Measurements from ENCODE around the gene HDGFL3. TPM values are rescaled to one million over a fixed set of nuclear protein-coding genes. Genes with fewer than 3 reads are reported as not detected.

HDGFL3 gene
- total RNA-seq, 8 experiments from 2014 or later: 39.4 to 174 (median 107) TPM

- no peak overlapping the region for H3K27ac ChIP-seq
These were observed 91.6 kb downstream of the HDGFL3 start for GRCh38 chr15:83115831-83116565.

GRCh38 chr15:83115410-83115809 lies 92.2 kb downstream of the HDGFL3 start:
- Histone ChIP-seq H3K4me3 (no peak overlapping the region), H3K27ac (no peak overlapping the region), H3K4me1 (replicated peaks in 1 of 2) (no peaks in the 10 kb centered on the region)
- no peak for ATAC-seq (replicated peaks in 6 of 8)
- whole genome bisulfite sequencing, 10 experiments: 20 to 100% (median 91%) methylated on average over 1 to 3 of the region's 3 CpGs; no CpG with 5 or more reads in 4 of the 10 experiments
- in situ Hi-C loops (cut with MboI; ENCODE audit: low pct_unique_long_range_greater_than_20kb in 2 of 9, low sequenced_read_pairs in 9 of 9, unreplicated experiment in 9 of 9): no loop called here

More at GRCh38 chr15:83115831-83116565, 91.6 kb downstream of the HDGFL3 start:
- no peaks in the 10 kb centered on the region for H3K4me1 ChIP-seq (replicated peaks in 1 of 2)
- WGBS, 10 experiments: 76 to 98% (median 89%) methylated on average over 6 to 10 of the region's 11 CpGs; no CpG with 5 or more reads in 3 of the 10 experiments
- H3K4me3 ChIP-seq: no peak overlapping the region
- in situ Hi-C loops (cut with MboI; ENCODE audit: low pct_unique_long_range_greater_than_20kb in 2 of 9, low sequenced_read_pairs in 9 of 9, unreplicated experiment in 9 of 9): no loop called here
- no peak for ATAC-seq (replicated peaks in 6 of 8)

GRCh38 chr15:83114856-83115255 lies 92.8 kb downstream of the HDGFL3 start:
- H3K4me3 ChIP-seq: no peak overlapping the region
- in situ Hi-C loops (cut with MboI; ENCODE audit: low pct_unique_long_range_greater_than_20kb in 2 of 9, low sequenced_read_pairs in 9 of 9, unreplicated experiment in 9 of 9): no loop called here
- no peak overlapping the region for H3K27ac ChIP-seq
- ATAC-seq (replicated peaks in 6 of 8): no peak
- H3K4me1 ChIP-seq (replicated peaks in 1 of 2): no peaks in the 10 kb centered on the region
- WGBS, 10 experiments: 72 to 100% (median 86%) methylated on average over 1 to 5 of the region's 6 CpGs; no CpG with 5 or more reads in 2 of the 10 experiments

GRCh38 chr15:83113881-83114674 lies 93.5 kb downstream of the HDGFL3 start:
- H3K4me1 ChIP-seq (replicated peaks in 1 of 2): no peaks in the 10 kb centered on the region
- in situ Hi-C loops (cut with MboI; ENCODE audit: low pct_unique_long_range_greater_than_20kb in 2 of 9, low sequenced_read_pairs in 9 of 9, unreplicated experiment in 9 of 9): no loop called here
- H3K27ac ChIP-seq: no peak overlapping the region
- no peak overlapping the region for H3K4me3 ChIP-seq
- no peak for ATAC-seq (replicated peaks in 6 of 8)
- WGBS, 10 experiments: 79 to 100% (median 86%) methylated on average over 1 to 3 of the region's 5 CpGs; no CpG with 5 or more reads in 1 of the 10 experiments

- Histone ChIP-seq H3K4me3 (no peak overlapping the region), H3K4me1 (replicated peaks in 1 of 2) (peaks cover 0 to 2% of the 10 kb centered on the region in 2 donors), H3K27ac (no peak overlapping the region)
- ATAC-seq (replicated peaks in 6 of 8): no peak
- WGBS, 10 experiments: 60 to 100% (median 81%) methylated on average over 1 to 2 of the region's 3 CpGs; no CpG with 5 or more reads in 7 of the 10 experiments
- in situ Hi-C loops (cut with MboI; ENCODE audit: low pct_unique_long_range_greater_than_20kb in 2 of 9, low sequenced_read_pairs in 9 of 9, unreplicated experiment in 9 of 9): no loop called here
These were observed 94.7 kb downstream of the HDGFL3 start for GRCh38 chr15:83112956-83113299.

GRCh38 chr15:83112233-83112955 lies 95.2 kb downstream of the HDGFL3 start:
- H3K4me3 ChIP-seq: no peak overlapping the region
- ATAC-seq (replicated peaks in 6 of 8): peak in 3 of 8 experiments; percentile 39 to 88 (median 85)
- peaks cover 0 to 2% of the 10 kb centered on the region in 2 donors for H3K4me1 ChIP-seq (replicated peaks in 1 of 2)
- WGBS, 10 experiments: 15 to 100% (median 69%) methylated on average over 1 to 5 of the region's 8 CpGs; no CpG with 5 or more reads in 4 of the 10 experiments
- in situ Hi-C loops (cut with MboI; ENCODE audit: low pct_unique_long_range_greater_than_20kb in 2 of 9, low sequenced_read_pairs in 9 of 9, unreplicated experiment in 9 of 9): no loop called here
- H3K27ac ChIP-seq: no peak overlapping the region

- Histone ChIP-seq H3K27ac (no peak overlapping the region), H3K4me3 (no peak overlapping the region), H3K4me1 (replicated peaks in 1 of 2) (peaks cover 0 to 2% of the 10 kb centered on the region in 2 donors)
- in situ Hi-C loops (cut with MboI; ENCODE audit: low pct_unique_long_range_greater_than_20kb in 2 of 9, low sequenced_read_pairs in 9 of 9, unreplicated experiment in 9 of 9): no loop called here
- no peak for ATAC-seq (replicated peaks in 6 of 8)
- WGBS, 10 experiments: 25 to 100% (median 82%) methylated on average over 1 to 3 of the region's 3 CpGs; no CpG with 5 or more reads in 2 of the 10 experiments
These were observed 96.5 kb downstream of the HDGFL3 start for GRCh38 chr15:83111149-83111548.

GRCh38 chr15:83110381-83110780 lies 97.2 kb downstream of the HDGFL3 start:
- peak in 1 of 8 experiments; percentile 18 for ATAC-seq (replicated peaks in 6 of 8)
- in situ Hi-C loops (cut with MboI; ENCODE audit: low pct_unique_long_range_greater_than_20kb in 2 of 9, low sequenced_read_pairs in 9 of 9, unreplicated experiment in 9 of 9): no loop called here
- 60 to 100% (median 75%) methylated on average over 1 to 3 of the region's 3 CpGs; no CpG with 5 or more reads in 4 of the 10 experiments for WGBS, 10 experiments
- Histone ChIP-seq H3K4me3 (no peak overlapping the region), H3K4me1 (replicated peaks in 1 of 2) (peaks cover 0 to 2% of the 10 kb centered on the region in 2 donors), H3K27ac (no peak overlapping the region)

- 50 to 100% (median 90%) methylated on average over 1 to 9 of the region's 12 CpGs; no CpG with 5 or more reads in 3 of the 10 experiments for WGBS, 10 experiments
- no peak overlapping the region for H3K4me3 ChIP-seq
- in situ Hi-C loops (cut with MboI; ENCODE audit: low pct_unique_long_range_greater_than_20kb in 2 of 9, low sequenced_read_pairs in 9 of 9, unreplicated experiment in 9 of 9): no loop called here
- no peak for ATAC-seq (replicated peaks in 6 of 8)
- no peak overlapping the region for H3K27ac ChIP-seq
- H3K4me1 ChIP-seq (replicated peaks in 1 of 2): peaks cover 0 to 2% of the 10 kb centered on the region in 2 donors
These were observed 98.1 kb downstream of the HDGFL3 start for GRCh38 chr15:83109532-83109931.

- ATAC-seq (replicated peaks in 6 of 8): peak in 6 of 8 experiments; percentile 8 to 64 (median 24)
- in situ Hi-C loops (cut with MboI; ENCODE audit: low pct_unique_long_range_greater_than_20kb in 2 of 9, low sequenced_read_pairs in 9 of 9, unreplicated experiment in 9 of 9): no loop called here
- 47 to 100% (median 79%) methylated on average over 1 to 9 of the region's 21 CpGs; no CpG with 5 or more reads in 2 of the 10 experiments for WGBS, 10 experiments
- H3K27ac ChIP-seq: no peak overlapping the region
- peaks cover 0 to 2% of the 10 kb centered on the region in 2 donors for H3K4me1 ChIP-seq (replicated peaks in 1 of 2)
- H3K4me3 ChIP-seq: no peak overlapping the region
These were observed 99.1 kb downstream of the HDGFL3 start for GRCh38 chr15:83108266-83109219.

- Histone ChIP-seq H3K4me1 (replicated peaks in 1 of 2) (peaks cover 0 to 2% of the 10 kb centered on the region in 2 donors), H3K4me3 (peak overlapping the region; percentile 34 to 43 (median 41)), H3K27ac (no peak overlapping the region)
- 3 to 100% (median 66%) methylated on average over 1 to 6 of the region's 30 CpGs; no CpG with 5 or more reads in 6 of the 10 experiments for WGBS, 10 experiments
- in situ Hi-C loops (cut with MboI; ENCODE audit: low pct_unique_long_range_greater_than_20kb in 2 of 9, low sequenced_read_pairs in 9 of 9, unreplicated experiment in 9 of 9): no loop called here
- peak in 1 of 8 experiments; percentile 18 for ATAC-seq (replicated peaks in 6 of 8)
These were observed 99.8 kb downstream of the HDGFL3 start for GRCh38 chr15:83107841-83108181.
